Caco-2 (cell line): ENCODE results near the gene SERTAD4. TPM values are rescaled to one million over a fixed set of nuclear protein-coding genes. Genes with fewer than 3 reads are reported as not detected.

Experiments
- BruUV-seq: library from RNA; stranded (reverse); fragments of 400-500 nt; replicated peaks from 2 replicates; lab custom pipeline; 2021; lab: Mats Ljungman, UMichigan
- CTCF ChIA-PET: fragments of 300-600 bp; sonication (Branson Sonifier 250); formaldehyde crosslinking; loops from one replicate; lab custom pipeline; 2022; ENCODE audit warnings: antibody characterized with exemption; lab: Charles Lee
- POLR2A ChIA-PET: fragments of 300-600 bp; sonication (Branson Sonifier 250); formaldehyde crosslinking; loops from one replicate; lab custom pipeline; 2022; ENCODE audit warnings: antibody characterized with exemption; lab: Charles Lee
- DNase-seq, 2 experiments: peaks; one replicate each; pipeline versions ENCODE4 v3.0.0 to v3.0.0-alpha.2; 2020 to 2022
- H3K27me3 ChIP-seq: replicated peaks from 2 replicates; pipeline ENCODE4 v1.6.0; 2011; ENCODE audit warnings: low read length; ENCODE audit not compliant: control insufficient read depth, insufficient read depth
- H3K36me3 ChIP-seq: 2 replicates; pipeline ENCODE4 v1.5.1; 2011; ENCODE audit warnings: low read length; ENCODE audit not compliant: control insufficient read depth, insufficient read depth
- H3K4me1 ChIP-seq: fragments of 250-450 bp; sonication (Bioruptor Pico); 2 replicates; pipeline ENCODE4 v1.5.1; 2020; ENCODE audit warnings: mild to moderate bottlenecking
- H3K4me3 ChIP-seq: 2 replicates; pipeline ENCODE4 v1.5.1; 2011; ENCODE audit warnings: low read depth, mild to moderate bottlenecking, control low read depth, low read length
- H3K9me3 ChIP-seq: fragments of 250-450 bp; sonication (Bioruptor Pico); 2 replicates; pipeline ENCODE4 v1.5.1; 2020; ENCODE audit warnings: mild to moderate bottlenecking, moderate library complexity
- H3K27ac Mint-ChIP-seq: one replicate; pipeline ENCODE4 v1.8.0; 2022; ENCODE audit warnings: mixed read lengths; ENCODE audit not compliant: unreplicated experiment
- H3K27me3 Mint-ChIP-seq: one replicate; pipeline ENCODE4 v1.8.0; 2022; ENCODE audit warnings: mixed read lengths; ENCODE audit not compliant: insufficient read depth, unreplicated experiment
- H3K36me3 Mint-ChIP-seq: one replicate; pipeline ENCODE4 v1.8.0; 2022; ENCODE audit warnings: mild to moderate bottlenecking, mixed read lengths; ENCODE audit not compliant: insufficient read depth, unreplicated experiment
- H3K4me1 Mint-ChIP-seq: one replicate; pipeline ENCODE4 v1.8.0; 2022; ENCODE audit warnings: low read depth, mixed read lengths; ENCODE audit not compliant: unreplicated experiment
- H3K4me3 Mint-ChIP-seq: one replicate; pipeline ENCODE4 v1.8.0; 2022; ENCODE audit warnings: mild to moderate bottlenecking, moderate library complexity, mixed read lengths; ENCODE audit not compliant: unreplicated experiment
- H3K9me3 Mint-ChIP-seq: one replicate; pipeline ENCODE4 v1.8.0; 2022; ENCODE audit warnings: mixed read lengths; ENCODE audit not compliant: unreplicated experiment
- intact Hi-C: fragments of 100-400 bp; cut with micrococcal nuclease; formaldehyde crosslinking; loops from one replicate; pipeline ENCODE4 v1.10.0; 2022; ENCODE audit not compliant: unreplicated experiment
- total RNA-seq: library from RNA; stranded (reverse); gene quantifications from 2 replicates; pipeline ENCODE4 v1.2.3, GENCODE V29; 2022
- TF ChIP-seq, protein P1 (sequence below), 2 experiments: fragments of 200-600 bp in 1 of 2; IDR thresholded peaks; 1 replicate in 1 of 2; 2 replicates in 1 of 2; pipeline versions ENCODE4 v1.5.1 to v1.8.0; 2011 to 2022; ENCODE audit warnings: antibody characterized with exemption in 1 of 2, control low read depth in 1 of 2, inconsistent platforms in 1 of 2, low read depth in 1 of 2, low read length in 1 of 2, mild to moderate bottlenecking in 1 of 2, moderate library complexity in 1 of 2; ENCODE audit not compliant: insufficient read depth in 1 of 2, severe bottlenecking in 1 of 2, unreplicated experiment in 1 of 2

SERTAD4 gene
- total RNA-seq, 1 experiment from 2014 or later: 2.8 TPM

- POLR2A ChIA-PET: no interaction called here
These were observed 559 bp downstream of the SERTAD4 start for GRCh38 chr1:210233216-210233494.

GRCh38 chr1:210233495-210234328 lies 1.1 kb downstream of the SERTAD4 start:
- intact Hi-C loops: loop anchor here (2.0 to 5.0 kb wide), 2 partner anchors 17 to 66 kb away; no protein-coding TSS in a partner anchor
- DNase-seq: peak; percentile 38 to 48
- TF ChIP-seq, protein P1, sequence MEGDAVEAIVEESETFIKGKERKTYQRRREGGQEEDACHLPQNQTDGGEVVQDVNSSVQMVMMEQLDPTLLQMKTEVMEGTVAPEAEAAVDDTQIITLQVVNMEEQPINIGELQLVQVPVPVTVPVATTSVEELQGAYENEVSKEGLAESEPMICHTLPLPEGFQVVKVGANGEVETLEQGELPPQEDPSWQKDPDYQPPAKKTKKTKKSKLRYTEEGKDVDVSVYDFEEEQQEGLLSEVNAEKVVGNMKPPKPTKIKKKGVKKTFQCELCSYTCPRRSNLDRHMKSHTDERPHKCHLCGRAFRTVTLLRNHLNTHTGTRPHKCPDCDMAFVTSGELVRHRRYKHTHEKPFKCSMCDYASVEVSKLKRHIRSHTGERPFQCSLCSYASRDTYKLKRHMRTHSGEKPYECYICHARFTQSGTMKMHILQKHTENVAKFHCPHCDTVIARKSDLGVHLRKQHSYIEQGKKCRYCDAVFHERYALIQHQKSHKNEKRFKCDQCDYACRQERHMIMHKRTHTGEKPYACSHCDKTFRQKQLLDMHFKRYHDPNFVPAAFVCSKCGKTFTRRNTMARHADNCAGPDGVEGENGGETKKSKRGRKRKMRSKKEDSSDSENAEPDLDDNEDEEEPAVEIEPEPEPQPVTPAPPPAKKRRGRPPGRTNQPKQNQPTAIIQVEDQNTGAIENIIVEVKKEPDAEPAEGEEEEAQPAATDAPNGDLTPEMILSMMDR (IDR thresholded peaks at IDR 0.05; ENCODE audit: insufficient read depth in 1 of 2, low read depth in 1 of 2, low read length in 1 of 2, severe bottlenecking in 1 of 2, unreplicated experiment in 1 of 2): no peak
- Histone ChIP-seq H3K36me3 (no peaks in the 10 kb centered on the region), H3K27me3 (no peaks in the 10 kb centered on the region), H3K9me3 (no peaks in the 10 kb centered on the region), H3K4me3 (peak overlapping the region; percentile 47), H3K4me1 (peaks cover 3% of the 10 kb centered on the region; the same call in 1 of the 2 replicates)
- Mint-ChIP-seq H3K36me3 (no peaks in the 10 kb centered on the region), H3K4me1 (no peaks in the 10 kb centered on the region), H3K9me3 (no peaks in the 10 kb centered on the region), H3K27me3 (no peaks in the 10 kb centered on the region), H3K27ac (no peak overlapping the region), H3K4me3 (peak overlapping the region; percentile 72)
- CTCF ChIA-PET: interaction anchor here (0.6 to 1.4 kb wide), 4 partner anchors 17 to 218 kb away, joined by 4 to 6 read pairs (median 4); no protein-coding TSS in a partner anchor
- BruUV-seq: no TSS peak
- POLR2A ChIA-PET: interaction anchor here (0.6 kb wide), 1 partner anchor 10 kb away, joined by 3 read pairs; no protein-coding TSS in a partner anchor

More at GRCh38 chr1:210233216-210233494, 559 bp downstream of the SERTAD4 start:
- Histone ChIP-seq H3K27me3 (no peaks in the 10 kb centered on the region), H3K9me3 (no peaks in the 10 kb centered on the region), H3K36me3 (no peaks in the 10 kb centered on the region), H3K4me3 (peak overlapping the region; percentile 47), H3K4me1 (peaks cover 3% of the 10 kb centered on the region; the same call in 1 of the 2 replicates)
- no peak overlapping the region for H3K27ac Mint-ChIP-seq
- TF ChIP-seq, protein P1 (IDR thresholded peaks at IDR 0.05; ENCODE audit: insufficient read depth in 1 of 2, low read depth in 1 of 2, low read length in 1 of 2, severe bottlenecking in 1 of 2, unreplicated experiment in 1 of 2): no peak
- intact Hi-C loops: loop anchor here (5.0 kb wide), 1 partner anchor 66 kb away; no protein-coding TSS in a partner anchor
- H3K4me1 Mint-ChIP-seq: no peaks in the 10 kb centered on the region
- BruUV-seq: no TSS peak
- CTCF ChIA-PET: interaction anchor here (1.4 kb wide), 1 partner anchor 78 kb away, joined by 4 read pairs; no protein-coding TSS in a partner anchor
- peak in 1 of 2 experiments; percentile 42 for DNase-seq
- no peaks in the 10 kb centered on the region for H3K9me3 Mint-ChIP-seq
- peak overlapping the region; percentile 72 for H3K4me3 Mint-ChIP-seq
- H3K36me3 Mint-ChIP-seq: no peaks in the 10 kb centered on the region
- no peaks in the 10 kb centered on the region for H3K27me3 Mint-ChIP-seq

GRCh38 chr1:210234329-210234757 lies 1.7 kb downstream of the SERTAD4 start:
- TF ChIP-seq, protein P1 (IDR thresholded peaks at IDR 0.05; ENCODE audit: insufficient read depth in 1 of 2, low read depth in 1 of 2, low read length in 1 of 2, severe bottlenecking in 1 of 2, unreplicated experiment in 1 of 2): no peak

More at GRCh38 chr1:210234329-210234757, 1.7 kb downstream of the SERTAD4 start:
- H3K4me1 ChIP-seq: peaks cover 3% of the 10 kb centered on the region; the same call in 1 of the 2 replicates
- Mint-ChIP-seq H3K4me3 (peak overlapping the region; percentile 72), H3K9me3 (no peaks in the 10 kb centered on the region), H3K27ac (no peak overlapping the region), H3K36me3 (no peaks in the 10 kb centered on the region), H3K4me1 (no peaks in the 10 kb centered on the region), H3K27me3 (no peaks in the 10 kb centered on the region)
- DNase-seq: no peak
- H3K9me3 ChIP-seq: no peaks in the 10 kb centered on the region
- ChIA-PET POLR2A (interaction anchor here (0.6 kb wide), 1 partner anchor 10 kb away, joined by 3 read pairs; no protein-coding TSS in a partner anchor), CTCF (interaction anchor here (0.7 to 1.0 kb wide), 2 partner anchors 16 to 58 kb away, joined by 4 to 6 read pairs; no protein-coding TSS in a partner anchor)
- intact Hi-C loops: loop anchor here (2.0 to 5.0 kb wide), 2 partner anchors 16 to 67 kb away; no protein-coding TSS in a partner anchor
- BruUV-seq: no TSS peak
- no peaks in the 10 kb centered on the region for H3K36me3 ChIP-seq
- H3K27me3 ChIP-seq: no peaks in the 10 kb centered on the region
- H3K4me3 ChIP-seq: peak overlapping the region; percentile 47
